Panc1 (cell line): ENCODE measurements around the gene ANKH. TPM values are rescaled to one million over a fixed set of nuclear protein-coding genes. Genes with fewer than 3 reads are reported as not detected.

Experiments
- ATAC-seq: fragments of 200-7000 bp; cut with Tn5 transposase; 2 replicates; pipeline ENCODE4 v1.9.1; 2020; ENCODE audit warnings: mild to moderate bottlenecking, moderate library complexity
- BruUV-seq: library from RNA; stranded (reverse); fragments of 400-500 nt; replicated peaks from 2 replicates; lab custom pipeline; 2021; lab: Mats Ljungman, UMichigan
- CTCF ChIA-PET: fragments of 300-600 bp; sonication (Branson Sonifier 250); formaldehyde crosslinking; loops from one replicate; lab custom pipeline; 2022; ENCODE audit warnings: antibody characterized with exemption; lab: Charles Lee
- POLR2A ChIA-PET: fragments of 300-600 bp; sonication (Branson Sonifier 250); formaldehyde crosslinking; loops from one replicate; lab custom pipeline; 2022; ENCODE audit warnings: antibody characterized with exemption; lab: Charles Lee
- DNase-seq: peaks from one replicate; pipeline ENCODE4 v3.0.0-alpha.2; 2010; ENCODE audit warnings: low read depth, low spot score
- H3K27ac ChIP-seq: 2 replicates; pipeline ENCODE4 v1.5.1; 2011; ENCODE audit warnings: mild to moderate bottlenecking, low read length, inconsistent platforms
- H3K27me3 ChIP-seq: fragments of 200-500 bp; sonication (Bioruptor generic); 2 replicates; pipeline ENCODE4 v1.6.0; 2014; ENCODE audit warnings: low read length, inconsistent platforms; ENCODE audit not compliant: control insufficient read depth, insufficient read depth
- H3K36me3 ChIP-seq: fragments of 200-500 bp; sonication (Bioruptor generic); 2 replicates; pipeline ENCODE4 v1.5.1; 2014; ENCODE audit warnings: inconsistent platforms, mild to moderate bottlenecking, low read length, moderate library complexity; ENCODE audit not compliant: control insufficient read depth, insufficient read depth
- H3K4me1 ChIP-seq: 2 replicates; pipeline ENCODE4 v1.5.1; 2011; ENCODE audit warnings: inconsistent platforms, mild to moderate bottlenecking, low read length, moderate library complexity; ENCODE audit not compliant: control insufficient read depth, insufficient read depth
- H3K4me3 ChIP-seq, 2 experiments: 2 replicates each; pipeline ENCODE4 v1.5.1; 2011 to 2012; ENCODE audit warnings: low read depth in 2 of 2, low read length in 2 of 2, mild to moderate bottlenecking in 2 of 2, inconsistent platforms in 1 of 2, moderate library complexity in 1 of 2
- H3K9me3 ChIP-seq: fragments of 200-500 bp; sonication (Bioruptor generic); 2 replicates; pipeline ENCODE4 v1.5.1; 2014; ENCODE audit warnings: low read depth, mild to moderate bottlenecking, inconsistent platforms, low read length, moderate library complexity; ENCODE audit not compliant: control insufficient read depth, insufficient read depth
- CTCF ChIP-seq: fragments of 450-650 bp; IDR thresholded peaks from 2 replicates; pipeline ENCODE4 v1.5.1; 2017; ENCODE audit warnings: mild to moderate bottlenecking
- POLR2AphosphoS5 ChIP-seq: IDR thresholded peaks from 2 replicates; pipeline ENCODE4 v1.6.1; 2012; ENCODE audit warnings: mild to moderate bottlenecking, low read depth, low read length, moderate library complexity
- REST ChIP-seq, 2 experiments: IDR thresholded peaks; 2 replicates each; pipeline ENCODE4 v1.6.1; 2011 to 2012; ENCODE audit warnings: low read depth in 2 of 2, control low read depth in 1 of 2, low read length in 1 of 2, mild to moderate bottlenecking in 1 of 2, moderate library complexity in 1 of 2; ENCODE audit not compliant: insufficient read depth in 1 of 2
- SIN3A ChIP-seq: IDR thresholded peaks from 2 replicates; pipeline ENCODE4 v1.6.1; 2012; ENCODE audit warnings: low read depth, mild to moderate bottlenecking, low read length, moderate library complexity, borderline replicate concordance; ENCODE audit not compliant: insufficient read depth
- TCF7L2 ChIP-seq: IDR thresholded peaks from 2 replicates; pipeline ENCODE4 v1.6.1; 2011; ENCODE audit warnings: mild to moderate bottlenecking, low read depth, low read length, inconsistent platforms
- in situ Hi-C: cut with HindIII; loops from 2 replicates; pipeline ENCODE4 v1.10.0; 2016; ENCODE audit warnings: low sequenced_read_pairs, low pct_unique_long_range_greater_than_20kb
- intact Hi-C: fragments of 100-400 bp; cut with micrococcal nuclease; formaldehyde crosslinking; loops from one replicate; pipeline ENCODE4 v1.10.0; 2022; ENCODE audit not compliant: unreplicated experiment
- total RNA-seq: library from RNA; stranded (reverse); gene quantifications from one replicate; pipeline ENCODE4 v1.2.1, GENCODE V29; 2021; ENCODE audit not compliant: unreplicated experiment

Gene ANKH
- total RNA-seq, 1 experiment from 2014 or later = 11.2 TPM

GRCh38 chr5:14735944-14736343, 135.6 kb downstream of the ANKH start:
- H3K27me3 ChIP-seq = no peaks in the 10 kb centered on the region
- no TSS peak for BruUV-seq
- no peaks in the 10 kb centered on the region for H3K36me3 ChIP-seq
- CTCF ChIA-PET = no interaction called here
- POLR2A ChIA-PET = no interaction called here
- in situ Hi-C loops (no loop called here), intact Hi-C loops (no loop called here)
- no peaks in the 10 kb centered on the region for H3K4me1 ChIP-seq
- TF ChIP-seq POLR2AphosphoS5 (no peak), CTCF (no peak), SIN3A (no peak), TCF7L2 (no peak), REST (IDR thresholded peaks at IDR 0.05; ENCODE audit: insufficient read depth in 1 of 2, low read depth in 2 of 2, low read length in 1 of 2) (no peak)
- no peak overlapping the region for H3K27ac ChIP-seq
- DNase-seq (no peak), ATAC-seq (no peak)
- H3K9me3 ChIP-seq = no peaks in the 10 kb centered on the region
- no peak overlapping the region for H3K4me3 ChIP-seq

GRCh38 chr5:14734396-14734795, 137.2 kb downstream of the ANKH start:
- H3K27ac ChIP-seq = no peak overlapping the region
- intact Hi-C loops (no loop called here), in situ Hi-C loops (no loop called here)
- ChIA-PET CTCF (no interaction called here), POLR2A (no interaction called here)
- H3K4me1 ChIP-seq = no peaks in the 10 kb centered on the region
- H3K9me3 ChIP-seq = no peaks in the 10 kb centered on the region
- BruUV-seq = no TSS peak
- H3K27me3 ChIP-seq = no peaks in the 10 kb centered on the region
- no peak overlapping the region for H3K4me3 ChIP-seq
- no peaks in the 10 kb centered on the region for H3K36me3 ChIP-seq
- ATAC-seq = no peak
- TF ChIP-seq CTCF (no peak), SIN3A (no peak), REST (IDR thresholded peaks at IDR 0.05; ENCODE audit: insufficient read depth in 1 of 2, low read depth in 2 of 2, low read length in 1 of 2) (no peak), POLR2AphosphoS5 (no peak), TCF7L2 (no peak)
- no peak for DNase-seq
